Suprapubic skin (tissue), 4 donors: ENCODE measurements around the gene INAFM2.

Experiments
- CTCF ChIP-seq, 2 donors: fragments of 200-600 bp in 1 of 2; fragments of 450-650 bp in 1 of 2; sonication (generic) in 1 of 2; IDR thresholded peaks; one replicate each; pipeline ENCODE4 v1.5.1; 2016 to 2019; ENCODE audit warnings: antibody characterized with exemption in 2 of 2, mild to moderate bottlenecking in 1 of 2, moderate library complexity in 1 of 2
- EP300 ChIP-seq: sonication (generic); formaldehyde crosslinking; IDR thresholded peaks from one replicate; pipeline ENCODE4 v1.6.1; 2017; ENCODE audit warnings: antibody characterized with exemption
- POLR2A ChIP-seq, 2 donors: fragments of 450-650 bp; IDR thresholded peaks; one replicate each; pipeline ENCODE4 v1.6.1; 2017; ENCODE audit warnings: antibody characterized with exemption in 2 of 2, mild to moderate bottlenecking in 2 of 2, moderate library complexity in 2 of 2
- POLR2AphosphoS5 ChIP-seq, 3 donors: sonication (generic); formaldehyde crosslinking; IDR thresholded peaks; one replicate each; pipeline ENCODE4 v1.6.1; 2017; ENCODE audit warnings: antibody characterized with exemption in 3 of 3

GRCh38 chr15:40360015-40360414 is 36.5 kb downstream of the INAFM2 start:
- TF ChIP-seq POLR2AphosphoS5 (IDR thresholded peaks at IDR 0.05) = no peak
- no peak for TF ChIP-seq POLR2A (IDR thresholded peaks at IDR 0.05)
- no peak for TF ChIP-seq CTCF (IDR thresholded peaks at IDR 0.05)
- TF ChIP-seq EP300 = no peak
